ENCODE results near the gene TWSG1.

GRCh38 chr18:9422816-9423519 lies 88.4 kb downstream of the TWSG1 start:
- TF ChIP-seq CTCF (IDR thresholded peaks at IDR 0.05; ENCODE audit: poor library complexity, severe bottlenecking): no peak
- no peak for TF ChIP-seq MXI1 (conservative IDR thresholded peaks at IDR 0.05; ENCODE audit: poor library complexity, severe bottlenecking)
- TF ChIP-seq EZH2 (IDR thresholded peaks at IDR 0.05; ENCODE audit: borderline replicate concordance, insufficient read depth, low read length, poor library complexity, severe bottlenecking): no peak
- no peak for TF ChIP-seq EP300 (conservative IDR thresholded peaks at IDR 0.05; ENCODE audit: poor library complexity, severe bottlenecking)
- no peak for TF ChIP-seq RAD21 (conservative IDR thresholded peaks at IDR 0.05)

Measured in neural cell (in vitro differentiated cells).